Effector CD4-positive, alpha-beta T cell (primary cell): ENCODE results near the gene HEBP2.
A peak's percentile ranks its signal among the peaks of the same experiment; 100 is the strongest.

ENCODE experiments used
- DNase-seq: peaks from one replicate; pipeline ENCODE4 v3.0.0-alpha.2; 2020

HEBP2 gene

GRCh38 chr6:138397128-138398122 is 6.6 kb upstream of the HEBP2 start:
- DNase-seq: no peak

DNA sequence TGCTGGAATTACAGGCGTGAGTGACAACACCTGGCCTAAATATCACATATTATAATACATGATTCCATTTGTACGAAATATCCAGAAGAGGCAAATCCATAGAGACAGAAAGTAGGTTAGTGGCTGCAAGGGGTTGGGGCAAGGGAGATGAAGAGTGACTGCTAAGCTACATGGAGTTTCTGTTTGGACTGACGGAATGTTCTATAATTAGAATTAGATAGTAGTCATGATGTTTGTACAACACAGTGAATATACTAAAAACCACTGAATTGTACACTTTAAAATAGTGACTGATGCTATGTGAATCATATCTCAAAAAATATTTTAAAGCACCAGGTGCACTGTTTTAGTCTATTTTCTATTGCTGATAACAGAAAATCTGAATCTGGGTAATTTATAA is 3.7 kb upstream of the HEBP2 start:
- no peak for DNase-seq

DNA sequence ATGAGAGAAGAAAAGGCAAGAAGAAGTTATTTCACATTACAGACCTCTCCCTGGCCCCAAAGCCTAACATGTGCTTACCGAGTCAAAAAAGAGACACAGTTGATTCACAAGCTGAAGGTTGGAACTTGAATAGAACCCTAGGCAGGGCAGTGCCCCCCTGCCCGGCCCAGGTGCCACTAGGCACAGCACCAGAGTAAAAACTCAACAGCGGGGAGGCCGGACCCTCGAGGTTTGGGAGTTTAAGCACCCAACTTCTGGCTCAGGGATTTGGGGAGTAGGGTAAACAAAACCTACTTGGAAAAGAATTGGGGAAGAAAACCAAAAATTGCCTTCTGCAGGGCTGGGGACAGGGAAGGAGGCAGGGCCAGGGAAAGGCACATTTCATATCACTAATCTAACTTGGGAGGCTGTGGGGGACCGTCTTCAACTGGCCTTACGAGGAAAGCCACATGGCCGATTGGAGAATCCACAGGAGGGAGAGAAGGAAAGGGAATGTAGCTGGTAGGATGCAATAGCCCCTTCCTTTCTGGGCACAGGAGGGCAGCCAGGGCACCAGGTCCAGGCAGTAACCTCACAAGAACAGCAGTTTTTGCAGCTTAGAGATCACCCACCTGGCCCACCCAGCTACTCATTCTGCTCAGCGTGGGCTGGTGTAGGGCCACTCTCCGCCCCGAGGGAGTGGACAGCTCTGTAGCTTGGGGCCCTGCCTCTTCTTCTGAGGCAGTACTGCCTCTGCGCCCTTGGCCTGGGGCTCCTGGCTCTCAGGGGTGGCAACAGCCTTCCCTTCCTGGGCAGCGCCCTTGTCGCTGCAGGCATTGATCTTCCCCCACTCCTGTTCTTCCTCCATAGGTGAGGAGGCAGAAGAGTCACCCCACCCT is 1.8 kb upstream of the HEBP2 start:
- DNase-seq: no peak

DNA sequence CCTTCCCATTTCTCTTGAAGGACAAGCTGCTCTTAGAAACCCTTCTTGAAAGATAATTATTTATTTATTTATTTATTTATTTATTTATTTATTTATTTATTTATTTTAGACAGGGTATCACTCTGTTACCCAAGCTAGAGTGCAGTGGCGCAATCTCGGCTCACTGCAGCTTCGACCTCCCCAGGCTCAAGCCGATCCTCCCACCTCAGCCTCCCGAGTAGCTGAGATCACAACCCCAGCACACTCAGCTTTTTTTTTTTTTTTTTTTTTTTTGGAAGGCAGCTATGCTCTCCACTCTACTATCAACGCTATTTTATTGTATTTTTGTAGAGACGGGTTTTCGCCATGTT is 1.2 kb upstream of the HEBP2 start:
- DNase-seq: no peak

GRCh38 chr6:138403324-138403800 is 661 bp upstream of the HEBP2 start:
- peak; percentile 23 for DNase-seq

GRCh38 chr6:138404666-138405337 is 779 bp downstream of the HEBP2 start:
- peak; percentile 15 for DNase-seq

DNA sequence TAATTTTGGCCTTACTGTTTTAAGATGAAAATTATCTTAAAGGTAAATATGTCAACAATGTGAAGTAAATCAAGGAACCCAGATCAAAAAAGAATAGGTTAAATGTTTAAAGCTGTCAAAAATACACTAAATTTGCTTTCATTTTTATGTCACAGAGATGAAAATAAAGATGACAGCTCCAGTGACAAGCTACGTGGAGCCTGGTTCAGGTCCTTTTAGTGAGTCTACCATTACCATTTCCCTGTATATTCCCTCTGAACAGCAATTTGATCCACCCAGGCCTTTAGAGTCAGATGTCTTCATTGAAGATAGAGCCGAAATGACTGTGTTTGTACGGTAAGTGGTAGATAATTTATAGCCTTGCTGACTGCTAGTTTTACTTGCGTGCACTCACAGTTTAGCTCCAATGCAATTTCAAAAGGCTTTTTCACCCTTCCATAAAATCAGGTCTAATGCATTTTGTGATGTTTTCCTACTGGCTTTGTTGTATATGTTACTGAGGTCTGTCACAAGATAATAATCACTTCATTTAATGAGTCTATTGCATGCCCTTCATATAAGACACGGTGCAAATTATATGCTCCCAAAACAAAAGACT is 1.9 kb downstream of the HEBP2 start:
- no peak for DNase-seq

GRCh38 chr6:138406443-138406842 is 2.4 kb downstream of the HEBP2 start:
- DNase-seq: no peak

DNA sequence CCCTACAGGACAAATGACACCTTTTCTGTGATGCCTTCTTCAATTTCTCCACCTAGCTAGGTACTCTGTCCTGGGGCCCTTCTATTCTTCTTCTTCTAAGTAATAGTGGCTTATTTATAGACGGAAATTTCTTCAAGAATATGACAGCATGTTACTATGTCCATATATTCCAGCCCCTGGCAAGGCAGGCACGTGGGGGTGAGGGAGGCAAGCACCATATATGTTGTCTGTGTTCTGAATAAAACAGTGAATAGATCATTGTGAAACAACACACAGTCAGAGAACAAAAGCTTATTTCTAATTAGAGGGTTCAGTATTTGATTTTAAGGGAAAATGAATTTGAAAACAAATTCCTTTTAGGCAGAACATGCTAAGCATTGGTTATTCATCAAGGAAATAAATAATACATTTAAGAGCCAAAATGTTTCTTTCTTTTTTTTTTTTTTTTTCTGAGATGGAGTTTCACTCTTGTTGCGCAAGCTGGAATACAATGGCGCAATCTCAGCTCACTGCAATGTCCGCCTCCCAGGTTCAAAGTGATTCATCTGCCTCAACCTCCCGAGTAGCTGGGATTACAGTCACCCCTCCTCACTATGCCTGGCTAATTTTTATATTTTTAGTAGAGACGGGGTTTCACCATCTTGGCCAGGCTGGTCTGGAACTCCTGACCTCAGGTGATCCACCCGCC is 6.2 kb downstream of the HEBP2 start:
- no peak for DNase-seq

DNA sequence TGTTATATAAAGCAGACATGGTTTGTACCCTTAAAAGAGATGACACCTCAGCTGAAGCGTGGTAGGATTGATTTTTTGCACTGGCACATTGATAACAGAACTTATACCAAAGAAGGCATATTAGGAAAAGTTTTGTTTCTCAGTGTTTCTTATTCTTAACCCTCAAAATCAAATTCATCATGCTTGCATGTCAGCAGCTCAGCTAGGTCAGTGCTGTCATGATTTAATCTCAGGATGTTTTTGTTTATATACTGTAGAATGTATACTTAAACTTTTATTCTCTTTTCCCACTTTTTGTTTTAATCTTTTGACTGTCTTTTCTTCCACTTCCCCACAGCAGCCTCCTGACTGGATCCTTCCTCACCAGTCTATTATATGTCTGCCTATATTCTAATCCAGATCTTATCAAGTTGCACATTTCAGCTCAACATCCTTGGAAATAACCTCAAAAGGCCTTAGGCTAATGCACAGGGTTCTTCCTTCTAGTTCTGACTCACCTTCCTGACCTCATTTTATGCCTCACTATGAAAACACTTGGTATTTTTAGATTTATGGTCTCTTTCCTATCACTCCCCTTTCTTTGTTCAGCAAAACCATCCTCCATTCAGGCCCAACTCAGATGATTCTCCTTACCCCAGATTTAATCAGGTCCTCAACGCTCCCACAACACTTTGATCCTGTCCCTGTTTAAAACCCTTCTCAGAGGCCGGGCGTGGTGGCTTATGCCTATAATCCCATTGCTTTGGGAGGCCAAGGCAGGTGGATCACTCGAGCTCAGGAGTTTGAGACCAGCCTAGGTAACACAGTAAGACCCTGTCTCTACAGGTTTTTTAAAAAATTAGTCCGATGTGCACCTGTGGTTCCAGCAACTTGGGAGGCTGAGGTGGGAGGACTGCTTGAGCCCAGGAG is 7.2 kb downstream of the HEBP2 start:
- DNase-seq: no peak

- DNase-seq: no peak
Measured at GRCh38 chr6:138415125-138415524, 11.1 kb downstream of the HEBP2 start.

DNA sequence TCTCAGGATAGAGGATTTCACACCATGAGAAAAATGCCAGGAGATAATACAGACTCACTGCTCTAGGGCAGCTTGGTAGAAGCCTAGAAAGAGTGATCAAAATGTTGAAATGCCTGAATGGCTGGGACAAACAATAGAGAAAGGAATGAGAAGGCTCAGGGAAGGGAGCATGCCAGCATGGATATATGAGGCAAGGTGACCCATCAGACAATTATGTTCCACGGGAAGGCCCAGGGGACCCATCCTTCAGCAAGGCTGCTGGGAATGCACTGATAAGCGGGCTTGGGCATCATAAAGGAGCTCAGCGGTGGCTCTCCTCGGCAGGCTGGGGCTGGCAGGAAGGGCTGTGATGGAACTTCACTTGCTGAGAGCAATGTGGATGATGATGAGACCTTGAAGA is 12.2 kb downstream of the HEBP2 start:
- no peak for DNase-seq

- DNase-seq: no peak
Measured at GRCh38 chr6:138417493-138418117, 13.6 kb downstream of the HEBP2 start.

DNA sequence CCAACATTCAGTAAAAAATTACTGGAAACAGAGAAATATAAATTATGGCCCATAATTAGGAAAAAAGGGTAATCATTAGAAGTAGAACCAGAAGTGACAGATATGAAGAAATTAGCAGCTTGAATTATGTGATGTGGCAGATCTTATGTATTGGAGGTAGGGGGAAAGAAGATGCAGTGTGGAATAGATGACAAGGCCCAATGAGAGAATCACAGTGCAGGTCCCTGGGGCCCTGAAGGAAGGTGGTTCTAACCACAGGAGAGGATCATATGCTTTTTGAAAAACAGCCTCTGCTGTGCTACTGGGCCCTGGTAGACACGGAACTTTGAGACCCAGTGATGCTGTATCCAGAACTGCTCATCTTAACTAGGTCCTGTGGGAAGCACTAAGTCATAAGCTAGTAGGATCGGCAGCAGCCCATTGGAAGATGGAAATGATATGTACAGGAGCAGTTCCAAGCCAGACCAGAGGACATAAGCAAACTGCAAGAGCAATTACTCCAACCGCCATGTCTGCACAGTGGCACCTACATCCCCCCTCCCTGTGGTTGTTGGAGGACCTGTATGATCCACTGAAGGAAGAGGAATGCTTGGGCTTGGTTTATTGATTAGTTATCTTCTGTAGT is 14.2 kb downstream of the HEBP2 start:
- DNase-seq: no peak

- no peak for DNase-seq
Measured at GRCh38 chr6:138419766-138420165, 15.7 kb downstream of the HEBP2 start.

DNA sequence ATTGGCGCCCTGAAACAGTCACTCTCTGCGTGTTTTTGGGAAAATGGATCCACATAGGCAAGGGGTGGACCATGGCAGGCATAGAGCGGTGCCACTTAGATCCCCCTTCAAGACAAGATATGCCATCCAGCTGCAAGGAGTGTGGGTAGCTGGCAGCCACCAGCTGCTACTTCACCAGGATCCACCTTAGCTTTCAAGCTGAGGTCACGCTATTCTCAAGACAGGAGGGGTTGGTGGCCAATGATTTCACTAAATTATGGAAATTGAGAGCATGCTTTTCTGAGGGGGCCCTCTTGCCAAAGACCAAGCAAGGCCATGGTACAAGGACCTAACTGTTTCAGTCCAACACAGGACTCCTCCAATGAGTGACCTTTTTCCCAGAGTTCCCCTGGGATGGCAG is 16.3 kb downstream of the HEBP2 start:
- no peak for DNase-seq

DNA sequence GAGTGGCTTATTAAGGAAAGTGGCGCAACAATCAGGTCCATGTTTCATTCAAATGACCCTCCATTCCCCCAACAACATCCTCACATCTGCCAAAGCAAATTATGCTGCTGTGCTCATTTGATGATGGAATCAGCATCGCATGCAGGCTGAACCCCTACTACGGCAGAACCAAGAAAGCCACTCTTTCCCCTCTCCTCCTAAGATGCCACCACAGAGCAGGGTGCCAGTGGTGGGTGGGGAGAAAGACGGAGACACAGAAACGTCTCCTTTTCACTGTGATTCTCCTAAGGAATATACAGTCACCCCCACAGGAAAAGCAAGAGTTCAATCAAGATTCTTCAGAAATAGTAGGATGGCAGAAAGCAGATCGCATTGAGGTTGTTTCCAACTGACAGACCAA is 17.1 kb downstream of the HEBP2 start:
- DNase-seq: no peak

DNA sequence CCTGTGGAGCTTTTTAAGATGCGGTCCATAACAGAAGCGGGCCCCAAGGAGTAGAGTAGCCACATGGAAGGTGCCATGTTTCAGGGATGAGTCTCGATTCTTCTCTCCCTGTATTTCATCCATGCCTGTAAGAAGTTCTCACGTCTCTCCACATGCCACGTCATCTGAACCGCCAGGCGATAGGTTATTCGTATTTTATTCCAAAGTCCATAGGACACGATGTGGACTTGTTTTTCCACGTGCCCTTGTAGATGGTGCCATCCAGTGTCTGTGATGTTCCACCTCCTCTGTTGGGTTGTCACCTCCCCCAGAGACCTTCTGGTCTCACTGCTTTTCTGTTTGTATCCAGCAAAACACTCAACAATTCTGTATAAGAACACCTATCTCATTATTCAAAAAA is 17.6 kb downstream of the HEBP2 start:
- no peak for DNase-seq

DNA sequence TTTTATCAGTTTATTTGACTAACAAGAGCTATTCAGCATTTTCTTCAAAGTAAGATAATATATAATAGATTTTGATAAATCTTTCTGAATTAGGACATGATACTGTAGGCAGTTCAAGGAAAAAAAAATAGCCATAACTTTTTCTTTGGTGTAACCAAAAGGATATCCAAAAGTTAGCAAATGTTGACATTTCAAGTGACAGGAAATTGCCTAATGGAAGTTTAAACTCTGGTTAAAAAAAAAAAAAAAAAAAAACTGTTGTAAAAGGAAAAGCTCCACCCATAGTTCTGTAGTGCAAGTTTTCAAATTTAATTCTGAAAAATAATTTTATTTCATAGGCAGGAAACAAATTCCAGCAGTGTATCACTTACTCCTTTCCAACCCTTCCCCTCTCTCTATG is 18.8 kb downstream of the HEBP2 start:
- no peak for DNase-seq
